Hepatocyte (in vitro differentiated cells): Measurements from ENCODE around the gene PLXNA2.

Experiments
- CTCF ChIP-seq: fragments of 200-600 bp; sonication (generic); IDR thresholded peaks from 2 replicates; pipeline ENCODE4 v1.5.1; 2016; ENCODE audit warnings: antibody characterized with exemption, mild to moderate bottlenecking; ENCODE audit not compliant: poor library complexity
- EZH2phosphoT487 ChIP-seq: fragments of 200-600 bp; sonication (generic); IDR thresholded peaks from one replicate; pipeline ENCODE4 v1.6.1; 2018; ENCODE audit warnings: antibody characterized with exemption, mild to moderate bottlenecking, low read depth, moderate library complexity; ENCODE audit not compliant: unreplicated experiment, severe bottlenecking

DNA sequence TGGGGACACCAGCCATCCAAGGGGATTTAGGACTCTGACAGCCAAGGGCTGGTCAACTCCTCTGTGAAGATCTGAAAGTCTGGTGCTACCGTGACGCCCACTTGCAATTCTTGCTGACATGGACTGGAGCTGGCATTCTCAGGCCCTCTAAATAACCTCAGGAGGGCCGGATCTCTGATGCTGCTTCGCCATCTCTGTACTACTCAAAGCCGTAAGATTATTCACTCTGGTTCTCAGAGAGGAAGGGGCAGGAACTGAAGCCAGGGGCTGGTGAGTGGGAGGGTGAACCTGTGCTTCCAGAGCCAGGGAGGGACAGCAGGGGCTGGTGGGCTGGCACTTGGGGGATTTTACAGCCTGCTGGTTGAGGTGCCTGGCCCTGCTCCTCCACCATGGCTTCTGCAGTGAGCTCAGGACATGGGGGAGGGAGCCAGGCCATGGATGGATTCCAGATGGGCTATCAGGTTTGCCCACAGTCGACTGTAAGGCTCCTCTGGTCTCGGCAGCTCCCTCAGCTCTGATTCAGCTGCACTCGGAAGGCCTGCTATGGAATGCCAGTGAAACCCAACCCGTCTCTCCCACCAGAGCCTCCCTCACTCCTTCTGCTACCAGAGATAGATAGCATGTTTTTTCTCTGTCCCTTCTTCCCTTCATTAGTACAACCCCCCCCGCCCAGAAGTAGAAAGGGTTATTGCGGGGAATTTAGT lies 84.5 kb downstream of the PLXNA2 start:
- no peak for TF ChIP-seq CTCF
- TF ChIP-seq EZH2phosphoT487: no peak
